K562 treated with DMSO at 1 percent for 48 hours (cell line): ENCODE results near the gene NOL9. TPM values are rescaled to one million over a fixed set of nuclear protein-coding genes. Genes with fewer than 3 reads are reported as not detected.

ENCODE experiments used
- total RNA-seq: library from RNA; unstranded; fragments of 300-600 nt; gene quantifications from 2 replicates; pipeline ENCODE4 v1.2.3, GENCODE V29; 2022; ENCODE audit warnings: low replicate concordance; ENCODE audit errors: extremely low read depth

NOL9 gene
- not detected in 2 replicates for total RNA-seq

GRCh38 chr1:6554031-6554906 is at the start of gene NOL9:
TSS of gene NOL9 (minus strand) at chr1:6554513. CDS start at chr1:6554502, 11 bp downstream.

GRCh38 chr1:6602669-6603237 is 48.4 kb upstream of the NOL9 start, which contains the start of gene KLHL21:
TSS of gene KLHL21 (minus strand) at chr1:6602869. CDS start at chr1:6602817, 52 bp downstream.

GRCh38 chr1:6579374-6580118 is 25.2 kb upstream of the NOL9 start, which contains the start of gene ZBTB48:
TSS of gene ZBTB48 (plus strand) at chr1:6579994. CDS start at chr1:6580610, 616 bp downstream.

GRCh38 chr1:6554907-6555778 is 830 bp upstream of the NOL9 start, which contains the start of gene TAS1R1:
TSS of gene TAS1R1 (plus strand) at chr1:6555307. CDS start at chr1:6555374, 67 bp downstream.

GRCh38 chr1:6491480-6491962 is 62.8 kb downstream of the NOL9 start, which contains the start of gene PLEKHG5:
TSS of gene PLEKHG5 (minus strand) at chr1:6491667. CDS start at chr1:6477571, 14,096 bp downstream.

Other genes starting within 250 kb of the NOL9 start
- gene ACOT7, start 160.7 kb downstream of the NOL9 start, total RNA-seq, result not detected in 2 replicates
- not detected in 2 replicates for gene HES2, start 134.6 kb downstream of the NOL9 start, total RNA-seq
- gene ESPN, start 129.7 kb downstream of the NOL9 start, total RNA-seq, result not detected in 2 replicates
- not detected in 2 replicates for gene TNFRSF25, start 88.3 kb downstream of the NOL9 start, total RNA-seq
- not detected in 2 replicates for gene PLEKHG5, start 62.8 kb downstream of the NOL9 start, total RNA-seq
- gene TAS1R1, start 794 bp upstream of the NOL9 start, total RNA-seq, result not detected in 2 replicates
- gene ZBTB48, start 25.5 kb upstream of the NOL9 start, total RNA-seq, result not detected in 2 replicates
- gene KLHL21, start 48.4 kb upstream of the NOL9 start, total RNA-seq, result 133 TPM in 1 of 2 replicates, not detected in the other
- not detected in 2 replicates for gene PHF13, start 59.2 kb upstream of the NOL9 start, total RNA-seq
- not detected in 2 replicates for gene THAP3, start 70.4 kb upstream of the NOL9 start, total RNA-seq
- gene DNAJC11, start 147.3 kb upstream of the NOL9 start, total RNA-seq, result not detected in 2 replicates
- gene CAMTA1, start 230.9 kb upstream of the NOL9 start, total RNA-seq, result not detected in 2 replicates